HG03097 (cell line): ENCODE results near the gene RAMP1.
"Not testable (repeated sequence)": the region's sequence is repeated elsewhere in the genome, so short reads cannot be mapped to it uniquely, and the experiment has no call there.

Source experiments
- ATAC-seq: cut with Tn5 transposase; IDR thresholded peaks from one replicate; pipeline ENCODE4 v1.9.1; 2021; ENCODE audit not compliant: unreplicated experiment, low FRiP score

RAMP1 gene

DNA sequence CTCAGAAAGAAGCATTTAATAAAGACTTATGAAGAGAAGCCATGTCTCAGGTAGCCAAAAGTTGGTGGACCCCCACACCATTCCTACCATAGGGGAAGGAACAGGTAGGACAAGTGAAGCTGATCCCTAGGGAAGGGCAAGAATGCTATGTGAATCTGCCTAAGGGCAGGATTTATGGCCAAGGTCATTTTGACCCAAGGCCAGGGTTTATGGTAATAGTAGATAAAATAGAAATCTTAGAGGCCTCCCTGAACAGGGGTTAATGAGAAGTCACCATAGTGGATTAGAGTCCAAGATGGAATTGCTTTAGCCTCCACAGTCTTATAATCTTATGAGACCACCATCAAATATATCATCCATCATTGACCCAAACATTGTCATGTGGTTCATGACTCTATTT, 81.4 kb downstream of the RAMP1 start:
- no peak for ATAC-seq

DNA sequence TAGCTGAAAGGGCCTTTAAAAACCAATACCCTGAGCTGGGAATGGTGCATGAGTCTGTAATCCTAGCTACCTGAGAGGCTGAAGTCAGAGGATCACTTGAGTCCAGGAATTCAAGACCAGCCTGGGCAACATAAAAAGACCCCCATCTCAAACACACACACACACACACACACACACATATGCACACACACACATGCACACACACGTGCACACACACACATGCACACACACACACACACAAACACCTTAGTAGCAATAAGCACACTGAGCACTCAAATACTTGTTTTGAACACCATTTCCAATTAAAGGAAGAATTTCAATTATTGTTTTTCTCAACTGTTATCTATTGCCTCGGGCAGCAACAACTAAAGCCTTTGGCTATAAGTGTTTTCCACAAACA, 81.8 kb downstream of the RAMP1 start:
- ATAC-seq, result no peak

DNA sequence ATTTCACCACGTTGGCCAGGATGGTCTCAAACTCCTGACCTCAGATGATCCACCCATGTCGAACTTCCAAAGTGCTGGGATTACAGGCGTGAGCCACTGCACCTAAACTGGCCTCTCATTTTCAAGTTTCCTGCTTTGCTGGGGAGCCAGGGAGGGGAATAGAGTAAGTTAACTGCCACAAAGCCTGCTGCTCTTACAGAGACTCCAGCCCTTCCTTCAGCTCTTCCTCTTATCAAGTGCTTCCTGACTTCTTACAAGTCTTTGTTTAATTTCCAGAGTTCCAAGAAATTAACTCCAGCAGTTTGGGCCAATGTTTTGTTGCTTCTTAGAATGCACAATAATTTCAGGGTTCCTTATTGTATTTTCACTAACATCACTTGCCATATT, 83.1 kb downstream of the RAMP1 start:
- ATAC-seq, result no peak

DNA sequence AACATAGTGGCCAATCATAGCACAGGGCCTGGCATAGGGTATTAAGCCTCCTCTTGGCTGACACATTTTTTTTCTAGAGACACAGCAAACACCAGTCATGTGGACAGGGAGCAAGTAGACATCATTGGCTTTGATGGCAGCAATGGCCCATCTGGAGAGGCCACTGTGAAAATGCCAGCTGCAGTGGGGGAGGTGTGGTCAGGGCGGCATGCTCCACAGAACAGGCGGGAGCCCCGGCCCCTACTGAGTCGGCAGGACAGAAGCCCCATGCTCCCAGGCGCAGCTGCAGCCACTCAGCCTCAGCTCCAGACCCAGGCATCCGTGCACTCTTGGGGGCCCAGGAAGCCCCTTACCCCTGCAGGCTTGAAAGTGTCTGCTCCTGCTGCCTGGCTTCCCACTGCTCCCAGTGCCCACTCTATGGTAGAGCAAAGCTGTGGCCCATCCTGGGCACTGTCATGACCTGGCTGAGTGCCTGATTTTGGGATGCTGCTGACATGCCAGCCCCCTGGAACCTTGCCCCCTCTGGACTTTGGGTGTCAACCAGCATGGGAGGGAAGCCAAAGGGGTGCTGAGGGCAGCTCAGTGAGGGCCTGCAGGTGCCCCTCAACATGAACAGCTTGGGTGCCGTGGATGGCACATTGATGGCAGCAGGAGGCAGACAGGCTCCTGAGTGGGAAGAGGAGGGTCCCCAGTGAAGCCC, 84.1 kb downstream of the RAMP1 start:
- ATAC-seq, result no peak

DNA sequence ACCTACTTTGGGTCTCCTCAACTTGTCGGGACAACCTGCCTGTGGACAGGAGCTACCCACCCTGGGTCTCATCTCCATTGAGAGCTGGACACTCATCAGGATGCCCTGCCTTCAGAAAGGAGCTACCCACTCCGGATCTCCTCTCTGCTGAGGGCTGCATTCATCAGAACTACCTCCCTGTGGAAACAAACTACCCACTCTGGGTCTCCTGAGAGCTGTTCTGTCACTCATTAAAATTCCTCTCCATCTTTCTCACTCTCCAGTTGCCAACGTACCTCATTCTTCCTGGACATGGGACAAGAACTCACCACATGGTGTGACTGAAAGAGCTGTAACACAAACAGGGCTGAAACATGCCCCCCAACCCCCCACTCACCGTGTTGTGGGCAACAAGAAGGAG, 84.9 kb downstream of the RAMP1 start:
- ATAC-seq, result no peak

DNA sequence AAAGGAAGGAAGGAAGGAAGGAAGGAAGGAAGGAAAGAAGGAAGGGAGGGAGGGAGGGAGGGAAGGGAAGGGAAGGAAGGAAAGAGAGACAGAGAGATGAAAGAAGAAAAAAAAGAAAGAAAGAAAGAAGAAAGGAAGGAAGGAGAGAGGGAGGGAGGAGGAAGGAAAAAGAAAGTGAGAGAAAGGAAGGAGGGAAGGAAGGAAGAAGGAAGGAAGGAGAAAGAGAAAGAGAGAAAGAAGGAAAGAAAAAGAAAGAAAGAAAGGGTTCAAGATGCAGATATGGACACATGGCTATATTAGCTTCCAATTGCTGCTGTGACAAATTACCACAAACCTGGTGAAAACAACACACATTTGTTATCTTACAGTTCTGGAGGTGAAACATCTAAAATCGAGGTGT, 87.0 kb downstream of the RAMP1 start:
- no peak for ATAC-seq

DNA sequence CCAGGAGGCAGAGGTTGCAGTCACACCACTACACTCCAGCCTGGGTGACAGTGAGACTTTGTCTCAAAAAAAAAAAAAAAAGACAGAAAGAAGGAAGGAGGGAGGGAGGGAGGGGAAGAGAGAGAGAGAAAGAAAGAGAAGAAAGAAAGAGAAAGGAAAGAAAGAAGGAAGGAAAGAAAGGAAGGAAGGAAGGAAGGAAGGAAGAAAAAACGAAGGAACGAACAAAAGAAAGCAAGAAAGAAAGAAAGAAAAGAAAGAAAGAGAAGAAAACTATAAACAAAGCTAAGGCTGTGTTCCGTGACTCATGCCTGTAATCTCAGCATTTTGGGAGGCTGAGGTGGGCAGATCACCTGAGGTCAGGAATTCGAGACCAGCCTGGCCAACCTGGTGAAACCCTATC, 91.9 kb downstream of the RAMP1 start:
- not testable (repeated sequence) for ATAC-seq

DNA sequence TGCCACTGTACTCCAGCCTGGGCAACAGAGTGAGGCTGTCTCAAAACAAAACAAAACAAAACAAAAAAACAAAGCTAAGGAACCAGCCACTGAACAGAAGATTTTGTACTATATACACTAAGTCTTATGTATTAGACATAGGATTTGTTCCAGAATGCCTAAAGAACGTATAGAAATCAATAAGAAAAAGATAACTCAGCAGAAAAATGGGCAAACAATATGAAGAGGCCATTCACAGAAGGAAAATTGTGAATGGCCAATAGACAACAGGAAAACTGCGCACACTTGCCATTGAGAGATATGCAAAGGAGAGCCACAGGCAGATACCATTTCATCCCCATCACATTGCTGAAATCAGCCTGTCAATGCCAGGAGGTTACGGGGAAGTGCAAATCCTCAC, 92.5 kb downstream of the RAMP1 start:
- ATAC-seq, result no peak

DNA sequence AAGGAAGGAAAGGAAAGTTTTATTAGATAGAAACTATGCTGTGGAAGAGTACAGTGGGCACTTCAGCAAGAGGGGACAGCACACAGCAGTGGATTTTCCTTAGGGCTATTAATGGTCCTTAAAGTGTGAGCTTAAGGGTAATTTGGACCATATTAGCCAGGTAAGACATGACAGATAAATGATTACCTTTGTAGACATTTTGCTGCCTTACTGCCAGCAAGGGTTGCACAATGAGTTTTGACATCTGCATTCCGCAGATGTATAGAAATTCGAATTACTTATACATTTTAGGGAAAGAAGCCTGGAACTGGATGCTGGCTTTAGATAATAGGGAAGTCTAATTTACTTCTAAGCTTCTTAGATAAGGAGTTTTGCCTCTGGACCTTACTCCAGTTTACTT, 93.4 kb downstream of the RAMP1 start:
- no peak for ATAC-seq

DNA sequence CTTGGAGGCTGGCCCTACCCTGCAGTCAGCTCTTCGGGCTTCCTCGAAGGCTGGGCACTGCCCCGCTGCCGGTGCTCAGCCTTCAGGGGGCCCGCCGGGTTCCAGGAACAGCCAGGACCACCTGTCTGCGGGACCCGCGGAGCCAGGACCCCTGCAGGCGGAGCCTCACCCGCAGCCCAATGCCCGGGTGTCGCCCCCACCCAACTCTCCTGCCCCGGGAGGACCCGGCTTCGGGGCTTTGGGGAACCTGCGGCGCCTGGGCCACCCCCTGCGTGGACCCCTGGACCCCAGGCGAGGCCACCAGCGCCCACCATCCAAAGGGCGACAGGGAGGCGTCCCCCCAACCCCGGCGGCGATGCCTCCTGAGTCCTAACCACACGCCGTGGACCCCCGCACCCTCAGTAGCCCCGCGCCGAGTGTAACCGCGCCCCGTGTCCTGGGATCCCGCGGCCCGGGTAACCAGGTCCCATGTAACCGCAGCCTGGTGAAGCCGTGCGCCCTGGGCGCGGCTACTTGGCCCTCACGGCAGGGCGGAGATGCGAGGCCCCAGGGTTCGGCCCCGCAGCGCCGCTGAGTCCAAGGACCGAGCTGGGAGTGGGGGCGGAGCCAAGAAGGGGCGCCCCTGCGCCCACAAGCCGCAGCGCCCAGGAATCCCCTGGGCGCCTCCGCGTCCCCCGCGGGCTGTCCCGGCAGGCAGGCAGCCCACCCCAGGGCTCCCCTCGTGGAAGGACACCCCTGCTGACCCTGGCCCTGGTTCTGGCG, 96.4 kb downstream of the RAMP1 start:
- ATAC-seq, result no peak

DNA sequence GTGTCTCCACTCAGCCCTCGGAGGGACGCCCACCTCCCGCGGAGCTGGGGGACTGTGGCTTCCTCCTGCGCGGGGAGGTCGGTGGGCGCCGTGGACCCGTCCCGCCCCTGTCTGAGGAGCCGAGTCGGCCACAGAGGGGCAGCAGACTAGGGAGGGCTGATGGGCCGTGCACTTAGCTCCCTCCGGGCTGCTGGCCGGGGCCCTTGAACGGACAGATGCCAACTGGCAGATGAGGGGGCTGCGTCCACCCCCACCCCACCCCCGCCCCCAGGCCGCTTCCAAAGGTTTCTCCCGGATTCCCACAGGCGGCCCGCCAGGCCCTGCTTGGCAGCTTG, 96.9 kb downstream of the RAMP1 start:
- no peak for ATAC-seq

DNA sequence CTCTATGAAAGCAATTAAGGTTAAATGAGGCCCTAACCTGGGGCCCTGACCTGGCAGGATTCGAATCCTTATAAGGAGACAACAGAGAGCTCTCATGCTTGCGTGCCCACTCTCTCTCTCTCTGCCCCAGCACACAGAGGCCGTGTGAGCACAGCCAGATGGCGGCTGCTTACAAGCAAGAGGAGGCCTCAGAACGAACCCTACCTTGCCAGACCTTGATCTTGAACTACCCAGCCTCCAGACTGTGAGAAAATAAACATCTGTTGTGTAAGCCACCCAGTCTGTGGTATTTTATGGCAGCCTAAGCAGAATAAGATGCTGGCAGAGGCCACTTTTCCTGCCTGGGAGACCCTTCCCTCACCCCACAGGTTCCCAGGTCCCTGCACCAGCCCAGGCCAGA, 102.2 kb downstream of the RAMP1 start:
- no peak for ATAC-seq
